NCI-H2196 treated with DMSO at 0.1 percent for 48 hours (cell line): ENCODE results near the gene ZER1.
"Not testable (repeated sequence)": the region's sequence is repeated elsewhere in the genome, so short reads cannot be mapped to it uniquely, and the experiment has no call there.

Source experiments
- DNase-seq: peaks from one replicate; lab custom pipeline; 2025; ENCODE audit not compliant: unreplicated experiment; lab: John Stamatoyannopoulos, UW

ZER1 gene

GRCh38 chr9:128718047-128718446 lies 53.7 kb downstream of the ZER1 start:
- DNase-seq: no peak

- DNase-seq: no peak
Measured at GRCh38 chr9:128716581-128717254, 55.0 kb downstream of the ZER1 start.

- no peak for DNase-seq
Measured at GRCh38 chr9:128715436-128715750, 56.3 kb downstream of the ZER1 start.

GRCh38 chr9:128714586-128715435 lies 56.9 kb downstream of the ZER1 start:
- no peak for DNase-seq

- DNase-seq: no peak
Measured at GRCh38 chr9:128713941-128714573, 57.7 kb downstream of the ZER1 start.

GRCh38 chr9:128713411-128713780 lies 58.3 kb downstream of the ZER1 start:
- DNase-seq: no peak

GRCh38 chr9:128712451-128713410 lies 59.0 kb downstream of the ZER1 start:
- no peak for DNase-seq

- DNase-seq: no peak
Measured at GRCh38 chr9:128707446-128707845, 64.3 kb downstream of the ZER1 start.

- no peak for DNase-seq
Measured at GRCh38 chr9:128706671-128707381, 64.9 kb downstream of the ZER1 start.

GRCh38 chr9:128706045-128706444 lies 65.7 kb downstream of the ZER1 start:
- DNase-seq: no peak

GRCh38 chr9:128705051-128705965 lies 66.4 kb downstream of the ZER1 start:
- no peak for DNase-seq

- no peak for DNase-seq
Measured at GRCh38 chr9:128704356-128704670, 67.4 kb downstream of the ZER1 start.

GRCh38 chr9:128703616-128704355 lies 67.9 kb downstream of the ZER1 start:
- DNase-seq: no peak

- DNase-seq: no peak
Measured at GRCh38 chr9:128702949-128703615, 68.6 kb downstream of the ZER1 start.

GRCh38 chr9:128702445-128702948 lies 69.2 kb downstream of the ZER1 start, which contains the start of gene PKN3:
PKN3 (plus strand) TSS chr9:128702503; CDS start chr9:128702916, 413 bp downstream.
- DNase-seq: peak; percentile 72

- DNase-seq: no peak
Measured at GRCh38 chr9:128701227-128701854, 70.4 kb downstream of the ZER1 start.

- not testable (repeated sequence) for DNase-seq
Measured at GRCh38 chr9:128699096-128699795, 72.5 kb downstream of the ZER1 start.
